HS-27A (cell line): ENCODE measurements around the gene TCERG1L.
"Not testable (repeated sequence)": the region's sequence is repeated elsewhere in the genome, so short reads cannot be mapped to it uniquely, and the experiment has no call there.

Source experiments
- DNase-seq: peaks from one replicate; pipeline ENCODE4 v3.0.0-alpha.2; 2012; ENCODE audit warnings: low read depth, missing footprints

TCERG1L gene

DNA sequence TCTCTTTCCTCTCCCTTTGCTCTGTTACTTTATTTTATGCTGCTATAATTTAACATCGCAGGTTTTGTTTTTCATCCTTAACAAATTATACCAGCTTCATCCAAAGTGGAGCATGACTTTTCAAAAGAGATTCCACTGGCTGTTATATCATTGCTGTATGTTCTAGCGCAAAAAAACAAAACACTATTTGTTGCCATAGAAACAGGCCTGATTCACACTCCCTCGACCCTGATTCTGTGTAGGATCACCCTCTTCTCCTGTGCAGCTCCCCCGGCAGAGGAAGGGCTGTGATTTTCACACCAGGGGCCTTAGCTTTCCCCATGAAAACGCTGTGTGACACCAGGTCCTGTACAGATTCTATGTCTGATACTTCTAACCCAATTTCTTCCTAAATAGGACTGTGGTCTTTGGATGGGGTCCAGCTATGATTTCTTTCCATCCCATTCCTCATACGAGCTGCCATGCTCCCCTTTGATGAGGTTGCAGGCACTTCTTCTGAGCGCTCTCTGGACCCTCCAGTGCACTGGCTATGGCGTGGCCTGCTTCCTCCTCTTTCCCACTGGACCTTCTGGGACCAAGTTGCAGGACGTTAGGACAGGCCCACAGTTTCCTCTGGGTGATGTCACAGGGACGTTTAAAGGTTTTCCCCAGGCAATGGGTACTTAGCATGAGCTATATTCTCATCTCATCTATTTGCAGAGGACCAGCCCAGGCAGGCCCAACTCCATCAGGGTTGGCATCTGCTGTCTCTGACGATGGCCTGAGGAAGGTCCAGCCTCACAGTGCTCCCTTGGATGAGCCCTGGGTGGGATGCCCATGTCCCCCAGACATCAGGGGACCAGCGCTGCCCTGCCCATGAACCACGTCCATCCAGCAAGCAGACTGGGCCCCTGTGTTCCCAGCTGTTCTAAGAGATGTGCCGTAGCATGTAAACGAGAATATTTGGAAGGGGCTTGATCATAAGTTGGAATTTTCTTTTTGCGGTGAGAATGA, 210.8 kb downstream of the TCERG1L start:
- not testable (repeated sequence) for DNase-seq

DNA sequence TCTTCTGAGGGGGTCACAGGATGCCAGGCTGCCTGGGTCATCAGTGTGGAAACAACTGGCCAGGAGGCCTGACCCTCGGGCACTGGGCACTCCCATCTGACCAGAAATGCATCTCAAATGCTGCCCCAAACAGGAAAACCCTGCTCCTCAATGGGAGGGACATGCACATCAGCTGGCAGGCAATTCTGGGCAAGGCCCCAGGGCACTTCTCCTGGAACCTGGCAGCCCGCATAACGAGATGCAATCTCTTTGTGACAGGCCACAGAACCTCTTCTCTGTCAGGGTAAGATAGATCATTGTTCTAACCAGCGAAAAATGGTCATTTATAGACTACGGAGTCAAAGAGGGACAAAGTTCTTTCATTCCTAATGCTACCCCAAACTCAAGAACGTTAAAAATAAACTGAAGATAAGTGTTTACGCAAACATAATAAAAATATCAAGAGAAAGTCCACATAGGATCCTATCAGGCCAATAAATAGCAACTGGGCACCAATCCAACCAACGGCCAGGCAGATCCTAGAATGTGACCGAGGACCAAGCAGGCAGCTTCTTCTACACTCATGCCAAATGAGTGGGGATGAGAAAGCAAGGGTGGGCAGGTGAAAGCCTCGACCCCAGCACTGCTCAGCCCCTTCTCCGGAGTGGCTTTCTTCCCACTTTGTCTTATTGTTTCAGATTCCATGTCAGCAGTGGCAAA, 212.3 kb downstream of the TCERG1L start:
- no peak for DNase-seq

DNA sequence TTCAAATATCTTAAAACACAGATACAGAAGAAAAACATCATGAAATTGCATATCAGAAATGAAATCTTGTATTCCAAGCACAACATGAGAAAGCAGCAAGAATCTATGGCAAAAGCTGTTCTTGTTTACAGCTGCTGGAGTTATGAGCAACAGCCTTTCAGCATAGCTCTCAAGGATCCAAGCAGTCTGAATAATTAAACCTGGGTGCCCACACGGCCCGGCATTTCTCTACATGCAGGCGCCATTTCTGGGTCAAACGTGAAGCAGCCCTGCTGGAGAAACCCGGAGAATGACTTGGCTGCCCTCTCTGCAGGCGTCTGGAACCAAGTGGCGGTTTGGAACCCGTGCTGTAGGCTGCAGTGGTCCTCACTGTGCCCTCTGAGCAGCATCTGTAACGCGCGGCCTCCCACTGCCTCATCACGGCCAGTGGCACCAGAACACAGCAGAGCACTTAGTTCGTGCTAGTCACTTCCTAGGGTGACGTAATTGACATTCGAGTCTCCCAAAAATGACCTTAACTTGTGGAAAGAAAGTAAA, 213.0 kb downstream of the TCERG1L start:
- DNase-seq, result no peak

DNA sequence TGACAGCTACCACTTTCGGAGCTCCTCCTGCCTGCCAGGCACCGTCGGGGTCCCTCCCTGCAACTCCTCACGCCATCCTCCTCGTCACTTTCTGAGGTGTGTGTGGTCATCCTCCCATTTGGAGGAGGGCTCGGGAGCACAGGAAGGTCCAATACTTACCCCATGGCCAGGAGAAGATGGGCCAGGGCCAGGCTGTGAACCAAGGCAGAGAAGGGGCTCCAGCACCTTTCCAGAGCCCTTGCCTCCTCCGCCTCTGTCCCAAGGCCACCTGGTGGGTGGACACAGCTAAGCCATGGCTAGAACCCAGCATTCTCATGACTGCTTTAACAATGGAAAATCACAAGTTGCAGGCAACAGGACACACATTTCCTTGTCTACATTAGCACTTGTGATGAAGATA, 215.5 kb downstream of the TCERG1L start:
- DNase-seq, result no peak

DNA sequence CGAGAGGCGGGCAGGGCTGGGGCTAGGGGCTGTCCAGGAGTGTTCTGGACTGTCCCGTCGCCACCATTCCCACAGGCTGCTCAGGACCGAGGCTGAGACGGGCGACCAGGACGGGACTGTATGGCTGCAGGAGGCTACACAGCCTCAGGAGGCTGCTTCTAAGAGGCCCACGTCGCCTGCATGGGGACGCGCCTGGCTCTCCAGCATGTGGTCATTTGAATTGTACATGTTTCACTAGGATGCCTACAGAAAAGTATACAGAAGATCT, 216.3 kb downstream of the TCERG1L start:
- no peak for DNase-seq

DNA sequence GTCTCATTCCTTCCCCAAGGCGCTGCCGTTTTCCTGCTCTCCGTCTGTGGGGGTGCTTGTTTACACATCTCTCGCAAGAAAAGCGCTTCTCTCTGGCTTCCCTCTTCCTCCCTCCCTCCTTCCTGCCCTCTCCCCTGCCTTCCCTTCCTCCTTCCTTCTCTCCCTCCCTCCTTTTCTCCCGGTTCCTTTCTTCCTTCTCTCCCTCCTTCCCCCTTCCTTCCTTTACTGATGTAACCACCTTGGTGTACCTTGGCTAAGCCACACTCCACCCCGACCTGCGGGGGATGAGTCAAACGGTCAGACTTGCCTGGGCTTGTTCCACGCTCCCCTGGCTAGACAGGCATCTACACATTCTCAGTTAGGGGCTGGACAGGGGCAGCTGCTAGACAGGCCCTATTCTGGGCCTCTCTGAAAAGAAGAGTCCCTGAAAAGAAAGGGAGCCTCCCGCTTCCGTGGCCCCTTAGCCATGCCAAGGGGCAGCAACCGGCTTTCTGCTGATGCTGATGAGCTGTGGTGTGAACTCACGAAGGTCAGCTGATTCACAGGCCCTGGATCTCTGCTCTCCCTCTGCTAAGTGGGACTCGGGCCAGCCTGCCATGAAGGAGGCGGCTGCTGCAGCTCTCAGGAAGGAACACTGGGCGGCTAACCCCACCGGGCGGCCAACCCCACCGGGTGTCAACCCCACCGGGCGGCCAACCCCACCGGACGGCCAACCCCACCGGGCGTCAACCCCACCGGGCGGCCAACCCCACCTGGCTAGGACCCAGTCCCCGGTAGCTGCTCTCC, 216.8 kb downstream of the TCERG1L start:
- DNase-seq, result no peak

DNA sequence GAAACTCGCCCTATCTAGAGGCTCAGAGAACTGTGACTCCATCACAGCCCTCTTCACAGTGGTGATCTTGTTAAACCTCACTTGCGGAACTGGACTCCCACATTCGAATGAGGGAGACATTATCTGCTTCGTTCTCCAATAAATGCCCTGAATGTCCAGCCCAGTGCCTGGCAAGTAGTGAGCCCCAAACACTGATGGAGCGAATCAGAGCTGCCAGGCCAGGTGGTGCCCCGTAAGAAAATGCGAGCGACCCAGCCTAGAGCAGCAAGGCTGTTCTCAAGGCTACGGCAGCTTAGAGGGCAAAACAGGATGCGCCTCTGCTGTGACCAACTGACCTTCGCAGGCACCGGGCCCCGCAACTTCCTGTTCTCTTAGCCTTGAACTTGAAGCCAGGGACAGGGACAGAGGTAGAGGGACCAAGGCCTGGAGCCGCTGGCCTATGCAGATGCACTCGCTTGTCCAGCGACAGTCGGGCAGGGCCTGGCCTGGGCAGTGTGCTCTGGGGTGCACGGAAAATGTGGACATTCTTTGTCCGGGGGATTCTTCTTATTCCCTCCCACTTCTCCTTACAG, 217.6 kb downstream of the TCERG1L start:
- no peak for DNase-seq

DNA sequence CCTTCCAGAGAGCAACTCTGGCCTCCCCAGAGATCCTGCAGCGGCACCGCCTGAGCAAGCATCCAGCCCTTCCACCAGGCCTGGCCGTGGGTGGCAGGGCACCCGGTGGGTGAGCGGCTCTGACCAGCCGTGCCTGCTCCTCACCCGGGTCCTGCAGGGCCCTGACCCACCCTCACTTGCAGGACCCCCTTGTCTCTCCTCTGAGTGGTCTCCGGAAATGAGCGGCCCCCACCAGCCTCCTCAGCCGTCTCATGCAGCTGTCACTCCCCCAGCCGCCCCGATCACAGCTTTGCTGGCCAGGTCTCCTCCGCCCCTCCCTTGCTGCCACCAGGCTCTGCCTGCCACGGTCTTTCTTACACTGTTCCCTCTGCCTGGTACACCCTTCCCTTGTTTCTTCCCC, 218.2 kb downstream of the TCERG1L start:
- DNase-seq, result no peak

DNA sequence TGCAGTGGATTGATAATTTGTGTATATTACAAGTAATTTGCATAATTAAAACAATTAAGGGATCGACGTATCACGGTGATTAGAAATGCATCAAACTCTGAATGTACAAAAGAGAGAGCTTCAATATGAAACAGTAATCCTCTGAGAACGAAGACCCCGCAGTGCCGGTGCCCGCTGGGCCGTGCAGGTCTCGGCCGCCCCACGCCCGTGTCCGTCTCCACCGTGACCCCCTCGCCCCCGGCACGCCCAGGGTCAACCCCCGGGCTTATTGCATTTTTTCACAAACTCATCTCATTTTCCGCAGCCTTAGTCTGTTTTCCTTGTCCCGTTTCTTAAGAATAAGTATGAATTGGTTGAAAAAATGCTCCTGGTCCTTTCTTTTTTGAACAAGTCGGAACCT, 218.6 kb downstream of the TCERG1L start:
- DNase-seq, result no peak

DNA sequence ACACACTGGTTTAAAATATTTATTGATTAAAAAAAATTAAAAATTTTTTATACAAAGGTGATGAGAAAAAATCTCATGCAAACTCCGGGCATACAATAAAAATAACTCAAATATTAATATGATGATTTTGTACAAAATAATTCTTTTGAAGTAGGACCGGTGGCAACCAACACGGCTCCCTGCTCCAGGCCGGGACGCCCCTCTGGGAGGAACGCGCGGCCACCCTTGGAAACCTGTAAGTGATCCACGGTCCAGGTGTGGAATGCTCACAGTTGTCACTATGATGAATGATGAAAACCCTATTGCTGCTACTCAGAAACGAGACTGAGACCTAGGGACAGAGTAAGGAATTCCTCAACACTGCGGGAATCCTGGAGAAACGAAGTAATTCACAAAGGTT, 219.1 kb downstream of the TCERG1L start:
- no peak for DNase-seq

DNA sequence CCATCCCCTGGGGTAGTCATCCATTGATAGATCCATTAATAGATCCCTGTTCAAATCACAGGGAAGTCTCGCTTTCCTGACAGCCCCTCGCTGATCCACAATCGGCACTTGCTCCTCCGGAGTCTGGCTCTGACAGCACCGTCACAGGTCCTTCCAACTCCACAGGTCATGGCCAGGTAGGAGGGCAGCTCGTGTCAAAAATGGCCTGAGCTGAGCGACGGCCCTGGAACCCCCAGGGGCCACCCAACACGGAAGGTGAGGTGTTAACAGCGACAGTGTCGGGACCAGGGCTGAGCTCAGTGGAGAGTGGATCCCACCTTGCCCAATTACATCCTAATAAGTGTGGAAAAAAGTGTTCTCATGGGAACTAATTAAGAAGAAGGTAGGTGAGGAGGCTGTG, 219.8 kb downstream of the TCERG1L start:
- DNase-seq, result no peak

DNA sequence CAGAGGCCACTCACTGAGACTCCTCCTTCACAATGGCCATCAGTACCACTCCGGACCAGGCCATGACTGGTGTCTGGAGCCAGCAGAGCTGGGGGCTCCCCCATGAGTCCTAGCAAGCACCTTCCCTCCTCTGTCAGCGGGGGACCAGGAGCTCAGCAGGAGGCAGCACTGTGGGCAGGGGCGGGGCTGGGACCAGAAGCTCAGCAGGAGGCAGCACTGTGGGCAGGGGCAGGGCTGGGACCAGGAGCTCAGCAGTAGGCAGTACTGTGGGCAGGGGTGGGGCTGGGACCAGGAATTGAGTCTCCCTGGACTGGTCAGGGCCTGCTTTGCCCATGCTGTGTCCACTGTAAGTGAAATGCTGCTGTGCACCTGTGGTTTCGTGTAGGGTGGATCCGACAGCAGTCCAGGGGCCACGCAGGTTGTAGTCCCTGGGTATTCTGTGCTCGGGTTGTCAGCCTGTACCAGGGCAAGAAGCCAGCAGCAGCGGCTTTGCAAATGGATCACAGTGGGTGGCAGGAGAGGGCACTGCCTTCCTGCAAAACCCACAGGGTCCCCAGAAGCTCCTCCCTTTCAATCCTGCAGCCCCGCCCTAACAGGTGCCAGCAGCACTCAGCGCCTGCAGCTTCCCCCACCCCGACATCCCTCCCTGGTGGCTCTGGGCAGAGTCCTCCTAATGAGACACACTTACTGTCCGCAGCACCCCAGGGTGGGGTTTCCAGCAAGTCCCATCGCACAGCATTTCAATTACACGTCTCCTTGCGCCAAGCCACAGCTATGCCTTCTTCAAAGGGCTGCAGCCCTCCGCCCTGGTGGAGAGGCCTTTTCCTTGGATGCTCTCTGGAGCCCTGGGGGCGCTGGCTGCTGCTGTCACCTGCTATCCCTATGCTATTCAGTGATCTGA, 220.5 kb downstream of the TCERG1L start:
- DNase-seq, result no peak

DNA sequence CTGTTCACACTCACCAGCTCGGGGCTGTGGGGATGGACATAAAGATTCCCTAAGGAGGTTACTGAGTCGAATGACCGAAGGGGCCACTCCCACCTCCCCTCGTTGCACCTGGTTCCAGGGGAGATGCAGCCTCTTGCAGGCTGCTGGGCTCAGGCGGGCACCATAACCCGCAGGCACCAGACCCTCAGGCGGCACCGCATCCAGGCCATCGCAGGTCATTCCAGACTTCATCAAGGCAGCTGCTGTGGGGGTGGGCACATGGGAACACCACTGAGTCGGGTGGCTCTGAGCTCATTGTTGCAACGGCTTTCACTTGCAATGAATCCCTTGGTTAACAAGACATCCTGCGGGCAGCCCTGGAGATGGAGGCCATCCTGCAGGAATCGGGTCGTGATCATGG, 221.7 kb downstream of the TCERG1L start:
- no peak for DNase-seq

DNA sequence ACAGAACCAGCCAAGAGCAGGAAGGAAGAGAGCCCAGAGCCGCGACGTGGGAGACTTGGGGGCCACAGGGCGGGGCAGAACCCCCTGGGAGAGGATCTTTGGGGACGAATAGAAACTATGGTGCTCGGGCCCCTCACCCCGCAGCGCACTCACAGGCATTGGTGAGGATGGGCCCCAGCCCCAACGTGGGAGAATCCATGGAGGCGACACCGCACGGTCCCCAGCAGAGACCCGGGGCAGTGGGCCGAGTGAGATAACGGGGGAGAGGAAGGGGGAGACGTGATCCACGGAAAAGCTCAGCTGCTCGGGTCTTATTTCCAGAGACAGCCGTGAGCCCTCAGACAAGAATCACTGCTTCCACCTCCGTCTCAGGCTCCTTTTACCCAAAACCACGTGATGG, 222.4 kb downstream of the TCERG1L start:
- no peak for DNase-seq

DNA sequence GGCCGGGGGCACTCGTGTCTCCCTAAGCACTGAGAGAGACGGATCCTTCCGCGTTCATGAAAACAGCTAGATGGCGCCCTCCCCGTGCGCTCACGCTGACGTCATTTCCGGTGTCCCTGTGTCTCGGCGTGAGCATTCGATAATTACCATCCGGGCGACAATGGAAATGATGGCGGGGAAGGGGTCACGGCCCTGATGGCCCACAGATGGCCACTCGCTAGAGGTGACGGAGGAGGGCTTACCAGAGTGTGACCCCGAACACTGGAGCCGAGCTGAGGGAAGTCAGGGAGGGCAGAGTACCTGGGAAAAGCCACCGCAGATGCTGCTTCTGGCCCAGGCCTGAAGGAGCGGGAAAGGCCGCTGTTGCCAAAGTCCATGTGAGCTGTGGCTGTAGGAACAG, 222.9 kb downstream of the TCERG1L start:
- no peak for DNase-seq

DNA sequence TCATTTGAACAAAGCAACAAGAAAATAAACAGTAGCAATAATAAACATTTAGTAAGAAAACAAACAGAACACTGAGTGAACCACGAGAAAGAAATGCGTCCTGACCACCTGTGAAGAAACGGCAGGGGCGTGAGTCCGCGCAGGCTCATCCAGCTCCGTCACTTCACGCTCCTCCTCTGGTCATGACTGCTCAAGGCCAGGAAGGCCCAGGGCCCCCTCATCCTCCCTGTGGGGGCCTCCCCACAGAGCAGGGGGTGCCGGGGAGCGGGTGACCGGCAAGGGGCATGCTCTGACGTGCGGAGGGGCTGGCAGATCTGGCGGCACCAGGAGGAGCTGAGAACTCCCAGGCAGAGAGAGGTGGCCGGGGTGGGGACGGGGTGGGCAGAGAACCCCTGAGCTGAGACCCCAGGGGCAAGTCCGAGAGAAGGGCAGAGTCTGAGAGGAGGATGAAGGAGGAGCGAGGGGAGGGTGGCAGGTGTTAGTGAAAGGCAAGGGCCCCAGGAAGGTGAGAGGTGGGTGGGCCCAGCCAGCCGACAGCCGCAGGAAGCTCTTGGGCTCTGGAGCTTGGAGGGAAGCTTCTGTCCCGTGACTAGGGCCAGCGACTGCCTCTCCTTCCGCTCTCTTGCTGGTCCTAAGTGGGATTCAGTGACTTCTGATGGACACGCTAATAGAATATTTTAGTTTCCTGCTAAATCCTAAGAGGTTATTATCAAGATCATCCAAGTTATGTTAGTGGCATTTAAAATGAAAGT, 223.9 kb downstream of the TCERG1L start:
- no peak for DNase-seq

DNA sequence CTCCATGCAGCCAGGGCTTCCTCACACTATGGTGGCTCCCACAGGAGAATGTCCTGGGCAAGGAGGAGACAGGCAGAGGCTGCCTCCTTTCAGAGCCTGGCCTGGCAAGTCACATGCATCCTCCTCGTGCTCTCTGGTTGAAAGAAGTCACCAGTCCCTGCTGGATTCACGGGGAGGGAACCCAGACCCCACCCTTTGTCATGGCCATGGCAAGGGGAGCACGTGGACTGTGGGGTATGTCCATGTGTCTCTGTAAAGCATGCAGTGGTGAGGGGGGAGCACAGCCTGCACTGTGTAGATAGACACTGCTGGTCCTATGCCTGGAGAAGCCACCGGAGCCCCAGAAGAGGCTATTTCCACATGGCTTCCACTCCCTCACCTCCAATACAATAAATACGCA, 225.0 kb downstream of the TCERG1L start:
- no peak for DNase-seq

DNA sequence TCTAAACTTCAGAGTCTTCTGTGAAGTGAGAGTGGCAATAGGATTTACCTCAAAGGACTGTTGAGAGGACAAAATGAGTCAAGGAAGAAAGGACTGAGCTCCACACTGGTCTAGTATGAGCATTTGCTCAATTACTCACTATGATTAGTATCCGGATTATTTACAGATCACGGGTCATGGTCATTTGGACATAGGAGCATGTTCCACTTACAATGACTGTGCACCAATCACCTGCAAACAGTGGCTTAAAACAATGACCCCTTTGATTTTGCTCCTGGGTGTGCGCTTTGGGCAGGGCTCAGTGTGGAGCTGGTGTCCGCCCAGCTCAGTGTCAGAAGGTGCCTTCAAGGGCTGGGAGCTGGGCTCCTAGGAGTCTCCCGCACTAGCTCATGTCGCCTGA, 225.4 kb downstream of the TCERG1L start:
- no peak for DNase-seq

DNA sequence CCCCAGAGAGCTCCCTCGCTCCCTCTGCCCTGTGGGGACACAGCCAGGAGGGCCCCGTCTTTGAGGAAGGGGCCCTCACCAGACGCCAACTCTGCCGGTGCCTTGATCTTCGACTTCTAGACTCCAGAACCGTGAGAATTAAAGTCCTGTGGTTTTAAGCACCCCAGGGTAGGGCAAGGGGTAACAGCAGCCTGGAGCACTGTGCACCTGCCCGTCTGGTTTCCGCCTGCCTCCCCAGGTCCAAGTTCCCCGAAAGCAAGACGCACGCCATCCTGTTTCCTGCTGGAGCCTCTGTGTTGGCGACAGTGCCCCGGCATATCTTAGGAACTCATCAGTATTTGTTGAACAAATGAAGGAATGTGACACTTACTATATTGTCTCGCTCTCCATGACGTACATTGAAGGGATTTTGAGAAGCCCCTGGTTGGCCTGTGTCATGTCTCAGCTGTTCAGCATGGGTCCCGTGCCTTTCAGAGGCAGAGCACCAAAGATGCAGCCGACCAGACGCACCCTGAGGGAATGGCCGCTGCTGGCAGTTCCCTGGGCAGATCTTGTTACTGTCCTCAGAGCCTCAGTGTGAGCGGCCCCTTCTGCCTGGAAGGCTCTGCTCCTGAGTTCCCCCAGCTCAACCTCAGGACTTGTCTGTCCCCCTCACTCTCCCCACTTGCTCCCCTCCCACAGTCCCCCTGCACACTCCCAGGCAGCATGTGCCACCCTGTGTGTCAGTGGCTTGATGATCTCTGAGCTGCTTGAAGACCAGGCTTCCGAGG, 226.2 kb downstream of the TCERG1L start:
- DNase-seq, result no peak

DNA sequence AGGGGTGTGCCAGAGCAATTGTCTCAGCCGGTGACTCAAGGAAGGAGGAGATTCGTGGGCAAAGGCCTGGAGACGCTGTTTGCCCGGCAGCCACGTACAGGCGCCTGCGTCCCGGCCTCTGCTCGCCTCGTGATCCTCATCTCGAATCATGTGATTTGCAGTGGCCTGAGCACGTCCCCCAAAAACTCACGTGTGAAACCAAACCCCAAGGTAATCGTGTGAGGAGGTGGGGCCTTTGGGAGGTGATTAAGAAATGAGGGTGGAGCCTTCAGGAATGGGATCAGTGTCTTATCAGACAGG, 226.8 kb downstream of the TCERG1L start:
- DNase-seq, result no peak
